Measurements from ENCODE around the gene CGB3. TPM values are rescaled to one million over a fixed set of nuclear protein-coding genes. Genes with fewer than 3 reads are reported as not detected.

The CGB3 gene
- total and polyA plus RNA-seq, 2 donors (not counting 1 experiment from before 2014, with no cell fraction given): not detected

- no peaks in the 10 kb centered on the region for H3K27me3 ChIP-seq (ENCODE audit: control insufficient read depth, insufficient read depth, low read length)
- TF ChIP-seq EZH2 (IDR thresholded peaks at IDR 0.05; ENCODE audit: low read length, missing control alignments): no peak
- TF ChIP-seq CTCF (conservative IDR thresholded peaks at IDR 0.05 in 1 of 2, IDR thresholded peaks at IDR 0.05 in 1 of 2; ENCODE audit: low read depth in 1 of 2, low read length in 2 of 2): no peak
- H3K79me2 ChIP-seq (ENCODE audit: control insufficient read depth, insufficient read depth, low read length): peaks cover 30% of the 10 kb centered on the region
- no peak overlapping the region for H3K4me2 ChIP-seq (ENCODE audit: extremely low read depth, insufficient read depth, low read length)
- no peaks in the 10 kb centered on the region for H4K20me1 ChIP-seq (ENCODE audit: control insufficient read depth, extremely low read depth, insufficient read depth, low read length)
- no peak overlapping the region for H3K9ac ChIP-seq (ENCODE audit: insufficient read depth, low read length)
- H3K36me3 ChIP-seq (ENCODE audit: control insufficient read depth, insufficient read depth, low read length): peaks cover 19% of the 10 kb centered on the region
- no peak overlapping the region for H2AFZ ChIP-seq (ENCODE audit: low read length)
- DNase-seq (ENCODE audit: low read depth in 2 of 2): no peak
- peaks cover 14% of the 10 kb centered on the region for H3K4me1 ChIP-seq (ENCODE audit: control insufficient read depth, extremely low read depth, insufficient read depth, low read length)
- H3K4me3 ChIP-seq (replicated peaks in 1 of 4; ENCODE audit: control extremely low read depth in 1 of 4, insufficient read depth in 1 of 4, low read depth in 3 of 4, low read length in 4 of 4): no peak overlapping the region
- H3K27ac ChIP-seq (ENCODE audit: insufficient read depth, low read length): no peak overlapping the region
- H3K9me3 ChIP-seq (ENCODE audit: control insufficient read depth, insufficient read depth, low read depth, low read length): no peaks in the 10 kb centered on the region
Measured at GRCh38 chr19:48988286-48988685, 35.8 kb downstream of the CGB3 start.

- Histone ChIP-seq H3K4me2 (ENCODE audit: extremely low read depth, insufficient read depth, low read length) (no peak overlapping the region), H3K9me3 (ENCODE audit: control insufficient read depth, insufficient read depth, low read depth, low read length) (no peaks in the 10 kb centered on the region), H4K20me1 (ENCODE audit: control insufficient read depth, extremely low read depth, insufficient read depth, low read length) (no peaks in the 10 kb centered on the region), H3K4me3 (replicated peaks in 1 of 4; ENCODE audit: control extremely low read depth in 1 of 4, insufficient read depth in 1 of 4, low read depth in 3 of 4, low read length in 4 of 4) (no peak overlapping the region), H3K27me3 (ENCODE audit: control insufficient read depth, insufficient read depth, low read length) (no peaks in the 10 kb centered on the region), H3K9ac (ENCODE audit: insufficient read depth, low read length) (no peak overlapping the region), H2AFZ (ENCODE audit: low read length) (no peak overlapping the region), H3K4me1 (ENCODE audit: control insufficient read depth, extremely low read depth, insufficient read depth, low read length) (peaks cover 14% of the 10 kb centered on the region), H3K79me2 (ENCODE audit: control insufficient read depth, insufficient read depth, low read length) (peaks cover 23% of the 10 kb centered on the region), H3K36me3 (ENCODE audit: control insufficient read depth, insufficient read depth, low read length) (peaks cover 21% of the 10 kb centered on the region), H3K27ac (ENCODE audit: insufficient read depth, low read length) (no peak overlapping the region)
- DNase-seq (ENCODE audit: low read depth in 2 of 2): no peak
- no peak for TF ChIP-seq EZH2 (IDR thresholded peaks at IDR 0.05; ENCODE audit: low read length, missing control alignments)
- no peak for TF ChIP-seq CTCF (conservative IDR thresholded peaks at IDR 0.05 in 1 of 2, IDR thresholded peaks at IDR 0.05 in 1 of 2; ENCODE audit: low read depth in 1 of 2, low read length in 2 of 2)
Measured at GRCh38 chr19:48987323-48987722, 36.8 kb downstream of the CGB3 start.

- no peak for TF ChIP-seq EZH2 (IDR thresholded peaks at IDR 0.05; ENCODE audit: low read length, missing control alignments)
- no peak for TF ChIP-seq CTCF (conservative IDR thresholded peaks at IDR 0.05 in 1 of 2, IDR thresholded peaks at IDR 0.05 in 1 of 2; ENCODE audit: low read depth in 1 of 2, low read length in 2 of 2)
- no peak for DNase-seq (ENCODE audit: low read depth in 2 of 2)
- H3K36me3 ChIP-seq (ENCODE audit: control insufficient read depth, insufficient read depth, low read length): peaks cover 26% of the 10 kb centered on the region
Measured at GRCh38 chr19:48986211-48986610, 37.9 kb downstream of the CGB3 start.

More at GRCh38 chr19:48986211-48986610, 37.9 kb downstream of the CGB3 start:
- Histone ChIP-seq H3K9ac (ENCODE audit: insufficient read depth, low read length) (no peak overlapping the region), H3K27ac (ENCODE audit: insufficient read depth, low read length) (no peak overlapping the region), H3K4me1 (ENCODE audit: control insufficient read depth, extremely low read depth, insufficient read depth, low read length) (peaks cover 10% of the 10 kb centered on the region), H3K4me2 (ENCODE audit: extremely low read depth, insufficient read depth, low read length) (no peak overlapping the region), H3K27me3 (ENCODE audit: control insufficient read depth, insufficient read depth, low read length) (no peaks in the 10 kb centered on the region), H4K20me1 (ENCODE audit: control insufficient read depth, extremely low read depth, insufficient read depth, low read length) (no peaks in the 10 kb centered on the region), H3K4me3 (replicated peaks in 1 of 4; ENCODE audit: control extremely low read depth in 1 of 4, insufficient read depth in 1 of 4, low read depth in 3 of 4, low read length in 4 of 4) (no peak overlapping the region), H2AFZ (ENCODE audit: low read length) (no peak overlapping the region), H3K79me2 (ENCODE audit: control insufficient read depth, insufficient read depth, low read length) (peaks cover 12% of the 10 kb centered on the region), H3K9me3 (ENCODE audit: control insufficient read depth, insufficient read depth, low read depth, low read length) (no peaks in the 10 kb centered on the region)
